GM19193 (cell line): ENCODE results near the gene ADGRL3.

Source experiments
- POLR2A ChIP-seq: IDR thresholded peaks from 4 replicates; pipeline ENCODE4 v1.6.1; 2011; ENCODE audit not compliant: insufficient read depth, insufficient read length; ENCODE audit errors: extremely low read depth

The ADGRL3 gene

GRCh38 chr4:61408861-61409260 is 208.7 kb downstream of the ADGRL3 start:
- TF ChIP-seq POLR2A: no peak

GRCh38 chr4:61411241-61411640 is 211.1 kb downstream of the ADGRL3 start:
- no peak for TF ChIP-seq POLR2A

- TF ChIP-seq POLR2A: no peak
Measured at GRCh38 chr4:61425315-61425714, 225.2 kb downstream of the ADGRL3 start.

- TF ChIP-seq POLR2A: no peak
Measured at GRCh38 chr4:61426229-61426628, 226.1 kb downstream of the ADGRL3 start.

GRCh38 chr4:61427099-61427817 is 227.1 kb downstream of the ADGRL3 start:
- no peak for TF ChIP-seq POLR2A

- no peak for TF ChIP-seq POLR2A
Measured at GRCh38 chr4:61427818-61428495, 227.8 kb downstream of the ADGRL3 start.

GRCh38 chr4:61428950-61429349 is 228.8 kb downstream of the ADGRL3 start:
- TF ChIP-seq POLR2A: no peak

- no peak for TF ChIP-seq POLR2A
Measured at GRCh38 chr4:61431131-61431530, 231.0 kb downstream of the ADGRL3 start.

GRCh38 chr4:61437923-61438322 is 237.8 kb downstream of the ADGRL3 start:
- no peak for TF ChIP-seq POLR2A

GRCh38 chr4:61440321-61440720 is 240.2 kb downstream of the ADGRL3 start:
- TF ChIP-seq POLR2A: no peak

- no peak for TF ChIP-seq POLR2A
Measured at GRCh38 chr4:61442936-61443335, 242.8 kb downstream of the ADGRL3 start.

- no peak for TF ChIP-seq POLR2A
Measured at GRCh38 chr4:61443813-61444510, 243.8 kb downstream of the ADGRL3 start.

GRCh38 chr4:61445374-61446063 is 245.4 kb downstream of the ADGRL3 start:
- TF ChIP-seq POLR2A: no peak

GRCh38 chr4:61446941-61447340 is 246.8 kb downstream of the ADGRL3 start:
- TF ChIP-seq POLR2A: no peak

- TF ChIP-seq POLR2A: no peak
Measured at GRCh38 chr4:61447918-61448317, 247.8 kb downstream of the ADGRL3 start.

GRCh38 chr4:61451935-61452334 is 251.8 kb downstream of the ADGRL3 start:
- no peak for TF ChIP-seq POLR2A

- TF ChIP-seq POLR2A: no peak
Measured at GRCh38 chr4:61461956-61462355, 261.8 kb downstream of the ADGRL3 start.
